Retinal pigment epithelial cell (primary cell): ENCODE measurements around the gene PELI3.
"Not testable (repeated sequence)": the region's sequence is repeated elsewhere in the genome, so short reads cannot be mapped to it uniquely, and the experiment has no call there.

ENCODE experiments used
- DNase-seq: peaks from one replicate; pipeline ENCODE4 v3.0.0-alpha.2; 2010; ENCODE audit warnings: low read depth
- H3K4me3 ChIP-seq: 2 replicates; pipeline ENCODE4 v1.5.1; 2011; ENCODE audit warnings: mild to moderate bottlenecking, low read length, control low read depth, moderate library complexity
- TF ChIP-seq, protein P1 (sequence below): conservative IDR thresholded peaks from 2 replicates; pipeline ENCODE4 v1.5.1; 2011; ENCODE audit warnings: low read depth, low read length, control low read depth, inconsistent platforms

The PELI3 gene

DNA sequence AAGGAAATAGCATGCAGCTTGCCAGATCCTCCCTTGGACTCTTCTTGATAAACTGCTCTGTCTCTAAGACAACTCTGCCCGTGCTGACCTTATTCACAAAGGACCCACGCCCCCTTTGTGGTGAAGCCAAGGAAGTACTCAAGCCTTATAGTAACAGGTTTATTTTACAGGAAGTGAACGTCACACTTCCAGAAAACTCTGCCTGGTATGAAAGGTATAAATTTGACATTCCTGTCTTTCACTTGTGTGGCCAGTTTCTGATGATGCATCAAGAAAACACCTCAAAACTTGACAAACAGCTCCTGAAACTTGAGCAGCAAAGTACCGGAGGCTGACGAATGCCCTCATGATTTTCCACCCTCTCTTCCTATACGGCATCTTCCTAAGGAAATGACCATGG, 12.5 kb upstream of the PELI3 start:
- DNase-seq = no peak
- TF ChIP-seq, protein P1, sequence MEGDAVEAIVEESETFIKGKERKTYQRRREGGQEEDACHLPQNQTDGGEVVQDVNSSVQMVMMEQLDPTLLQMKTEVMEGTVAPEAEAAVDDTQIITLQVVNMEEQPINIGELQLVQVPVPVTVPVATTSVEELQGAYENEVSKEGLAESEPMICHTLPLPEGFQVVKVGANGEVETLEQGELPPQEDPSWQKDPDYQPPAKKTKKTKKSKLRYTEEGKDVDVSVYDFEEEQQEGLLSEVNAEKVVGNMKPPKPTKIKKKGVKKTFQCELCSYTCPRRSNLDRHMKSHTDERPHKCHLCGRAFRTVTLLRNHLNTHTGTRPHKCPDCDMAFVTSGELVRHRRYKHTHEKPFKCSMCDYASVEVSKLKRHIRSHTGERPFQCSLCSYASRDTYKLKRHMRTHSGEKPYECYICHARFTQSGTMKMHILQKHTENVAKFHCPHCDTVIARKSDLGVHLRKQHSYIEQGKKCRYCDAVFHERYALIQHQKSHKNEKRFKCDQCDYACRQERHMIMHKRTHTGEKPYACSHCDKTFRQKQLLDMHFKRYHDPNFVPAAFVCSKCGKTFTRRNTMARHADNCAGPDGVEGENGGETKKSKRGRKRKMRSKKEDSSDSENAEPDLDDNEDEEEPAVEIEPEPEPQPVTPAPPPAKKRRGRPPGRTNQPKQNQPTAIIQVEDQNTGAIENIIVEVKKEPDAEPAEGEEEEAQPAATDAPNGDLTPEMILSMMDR = no peak
- no peak overlapping the region for H3K4me3 ChIP-seq

DNA sequence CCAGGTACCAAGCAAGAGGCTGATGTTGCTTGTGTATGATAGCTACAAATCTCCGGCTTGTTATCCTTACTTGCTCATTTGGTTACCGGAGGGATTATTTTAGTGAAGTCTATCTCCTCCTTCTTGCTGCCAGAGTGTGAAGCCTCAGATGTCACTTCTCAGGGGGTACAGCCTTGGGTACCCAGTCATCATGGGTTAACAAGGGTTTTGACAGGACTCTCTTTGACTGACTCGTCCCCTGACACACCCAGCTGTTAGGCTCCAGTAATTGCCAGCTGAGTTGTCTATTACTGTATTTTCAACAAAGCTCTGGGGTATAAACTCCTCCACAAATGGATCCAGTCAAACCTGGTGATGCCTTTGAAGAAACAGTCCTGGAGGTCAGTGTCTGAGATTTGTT, 11.9 kb upstream of the PELI3 start:
- DNase-seq = no peak
- TF ChIP-seq, protein P1 = no peak
- no peak overlapping the region for H3K4me3 ChIP-seq

DNA sequence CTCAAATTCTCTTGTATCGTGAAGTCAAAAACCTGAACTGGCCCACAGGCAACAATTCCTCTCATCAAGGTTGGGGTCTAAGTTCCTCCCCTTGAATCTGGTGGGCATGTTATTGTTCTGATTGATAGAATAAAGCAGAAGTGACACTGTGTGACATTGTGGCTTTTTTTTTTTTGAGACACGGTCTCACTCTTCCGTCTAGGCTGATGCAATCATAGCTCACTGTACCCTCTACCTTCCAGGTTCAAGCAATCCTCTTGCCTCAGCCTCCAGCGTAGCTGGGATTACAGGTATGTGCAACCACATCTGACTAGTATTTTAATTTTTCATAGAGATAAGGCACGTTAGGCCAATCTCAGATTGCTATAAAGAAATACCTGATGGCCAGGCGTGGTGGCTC, 8.9 kb upstream of the PELI3 start:
- TF ChIP-seq, protein P1 = no peak
- DNase-seq = no peak
- H3K4me3 ChIP-seq = no peak overlapping the region

DNA sequence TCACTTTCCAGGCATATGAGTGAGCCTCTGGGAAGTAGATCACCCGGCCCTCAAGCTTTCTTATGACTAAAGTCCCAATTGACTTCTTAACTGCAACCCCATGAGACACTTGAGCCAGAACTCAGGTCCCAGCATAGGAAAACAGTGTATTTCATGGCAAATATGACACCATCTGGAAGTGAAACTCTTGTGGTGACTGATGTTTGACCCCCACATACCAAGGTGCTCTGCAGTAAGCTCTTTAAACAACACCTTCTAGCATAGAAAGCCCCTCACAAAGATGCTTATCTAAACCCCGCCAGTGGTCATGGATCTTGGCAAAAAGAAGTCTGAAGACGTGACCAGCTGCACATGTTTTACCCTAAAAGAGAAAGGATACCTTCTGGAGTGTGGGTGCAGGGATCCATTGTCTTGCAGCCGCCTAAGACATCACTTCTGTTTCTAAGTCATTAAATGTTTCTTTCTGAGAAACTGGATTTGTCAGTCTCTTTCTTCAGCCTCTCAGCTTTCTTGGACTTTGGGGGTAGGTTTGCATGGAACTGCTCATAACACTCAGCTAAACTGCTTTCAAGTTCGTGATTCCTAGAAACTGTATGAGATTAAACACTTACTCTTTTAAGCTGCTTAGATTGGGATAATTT, 7.4 kb upstream of the PELI3 start:
- no peak overlapping the region for H3K4me3 ChIP-seq
- DNase-seq = no peak
- TF ChIP-seq, protein P1 = no peak

DNA sequence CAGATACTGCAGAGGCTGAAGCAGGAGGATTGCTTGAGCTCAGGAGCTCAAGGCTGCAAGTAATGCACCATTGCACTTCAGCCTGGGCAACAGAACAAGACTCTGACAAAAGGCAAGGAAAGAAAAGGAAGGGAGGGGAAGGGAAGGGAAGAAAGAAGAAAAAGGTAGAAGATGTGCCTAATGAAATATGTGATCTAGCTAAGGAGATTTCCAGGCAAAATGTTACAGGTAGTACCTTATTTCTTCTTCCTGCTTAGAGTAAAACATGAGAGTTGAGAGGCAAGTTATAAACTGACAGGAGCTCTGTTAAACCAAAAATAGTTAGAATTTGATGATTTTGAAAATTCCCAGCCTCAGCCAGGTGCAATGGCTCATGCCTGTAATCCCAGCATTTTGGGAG, 4.7 kb upstream of the PELI3 start:
- H3K4me3 ChIP-seq = no peak overlapping the region
- no peak for DNase-seq
- TF ChIP-seq, protein P1 = no peak

DNA sequence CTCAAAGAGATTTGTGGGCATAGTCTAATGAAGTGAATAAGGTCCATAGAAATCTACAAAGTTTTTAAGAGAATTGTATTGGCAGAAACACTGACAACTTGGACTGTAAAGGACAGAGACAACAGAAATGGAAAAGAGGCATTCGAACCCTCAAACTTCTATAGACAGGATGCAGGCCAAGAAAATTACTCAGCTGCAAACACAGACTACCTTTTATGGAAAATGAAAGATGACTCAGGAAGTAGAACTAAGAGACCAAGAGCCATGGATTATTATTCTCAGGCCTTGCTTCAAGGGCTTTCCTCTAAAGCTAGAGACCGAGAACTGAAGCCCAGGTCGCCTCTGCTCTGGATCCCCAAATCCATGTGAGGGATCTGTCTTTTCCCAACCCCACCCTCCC, 3.8 kb upstream of the PELI3 start:
- H3K4me3 ChIP-seq = no peak overlapping the region
- DNase-seq = no peak
- TF ChIP-seq, protein P1 = no peak

DNA sequence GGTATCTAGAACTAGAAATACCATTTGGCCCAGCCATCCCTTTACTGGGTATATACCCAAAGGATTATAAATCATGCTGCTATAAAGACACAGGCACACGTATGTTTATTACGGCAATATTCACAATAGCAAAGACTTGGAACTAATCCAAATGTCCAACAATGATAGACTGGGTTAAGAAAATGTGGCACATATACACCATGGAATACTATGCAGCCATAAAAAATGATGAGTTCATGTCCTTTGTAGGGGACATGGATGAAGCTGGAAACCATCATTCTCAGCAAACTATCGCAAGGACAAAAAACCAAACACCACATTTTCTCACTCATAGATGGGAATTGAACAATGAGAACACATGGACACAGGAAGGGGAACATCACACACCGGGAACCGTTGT, 2.6 kb upstream of the PELI3 start:
- DNase-seq = not testable (repeated sequence)

DNA sequence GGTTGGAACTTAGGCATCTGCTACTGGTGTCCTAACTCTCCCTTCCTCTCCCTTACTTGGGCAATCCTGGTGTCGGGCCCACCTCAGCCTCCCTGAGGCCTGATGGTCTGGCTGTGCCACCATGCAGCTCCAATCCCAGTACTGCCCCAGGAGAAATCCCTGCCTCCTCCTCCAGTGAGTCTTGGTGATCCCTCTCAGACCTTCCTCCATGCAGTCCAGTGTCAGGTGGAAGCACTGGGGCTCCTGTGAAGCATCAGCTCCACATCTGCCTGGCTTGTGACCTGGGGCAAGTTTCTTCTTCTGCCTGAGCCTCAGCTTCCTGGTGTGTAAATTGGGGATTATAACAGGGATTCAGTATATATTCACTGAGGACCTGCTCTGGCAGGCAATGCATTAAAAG, 1.8 kb upstream of the PELI3 start:
- H3K4me3 ChIP-seq = no peak overlapping the region
- TF ChIP-seq, protein P1 = no peak
- DNase-seq = no peak

More for the DNA sequence above, 2.6 kb upstream of the PELI3 start:
- H3K4me3 ChIP-seq = not testable (repeated sequence)
